GM18508 (cell line): ENCODE results near the gene IQSEC1.

Experiments
- ATAC-seq: cut with Tn5 transposase; IDR thresholded peaks from one replicate; pipeline ENCODE4 v1.9.1; 2021; ENCODE audit warnings: moderate number of reproducible peaks; ENCODE audit not compliant: insufficient read depth, unreplicated experiment

The IQSEC1 gene

GRCh38 chr3:13071695-13072094 lies 1.5 kb downstream of the IQSEC1 start:
- no peak for ATAC-seq

GRCh38 chr3:13070391-13071070 lies 2.7 kb downstream of the IQSEC1 start:
- ATAC-seq, result no peak

- peak; percentile 39 for ATAC-seq
Observed at GRCh38 chr3:13069495-13069894, 3.7 kb downstream of the IQSEC1 start.

GRCh38 chr3:13068269-13069010 lies 4.8 kb downstream of the IQSEC1 start:
- no peak for ATAC-seq

GRCh38 chr3:13067778-13068177 lies 5.5 kb downstream of the IQSEC1 start:
- ATAC-seq, result no peak

GRCh38 chr3:13066834-13067233 lies 6.4 kb downstream of the IQSEC1 start:
- no peak for ATAC-seq

GRCh38 chr3:13066236-13066635 lies 7.0 kb downstream of the IQSEC1 start:
- no peak for ATAC-seq

GRCh38 chr3:13065727-13066126 lies 7.5 kb downstream of the IQSEC1 start:
- no peak for ATAC-seq

GRCh38 chr3:13064964-13065363 lies 8.3 kb downstream of the IQSEC1 start:
- no peak for ATAC-seq

GRCh38 chr3:13064159-13064868 lies 8.9 kb downstream of the IQSEC1 start:
- no peak for ATAC-seq

- no peak for ATAC-seq
Observed at GRCh38 chr3:13063225-13063624, 10.0 kb downstream of the IQSEC1 start.

GRCh38 chr3:13062647-13063046 lies 10.6 kb downstream of the IQSEC1 start:
- ATAC-seq, result no peak

- no peak for ATAC-seq
Observed at GRCh38 chr3:13060341-13060910, 12.8 kb downstream of the IQSEC1 start.

- no peak for ATAC-seq
Observed at GRCh38 chr3:13058346-13059120, 14.7 kb downstream of the IQSEC1 start.

GRCh38 chr3:13057282-13058040 lies 15.8 kb downstream of the IQSEC1 start:
- no peak for ATAC-seq

- no peak for ATAC-seq
Observed at GRCh38 chr3:13055634-13056033, 17.6 kb downstream of the IQSEC1 start.

- ATAC-seq, result no peak
Observed at GRCh38 chr3:13054341-13055285, 18.6 kb downstream of the IQSEC1 start.

- no peak for ATAC-seq
Observed at GRCh38 chr3:13053893-13054292, 19.3 kb downstream of the IQSEC1 start.
